ENCODE data around the gene EVI5.

DNA sequence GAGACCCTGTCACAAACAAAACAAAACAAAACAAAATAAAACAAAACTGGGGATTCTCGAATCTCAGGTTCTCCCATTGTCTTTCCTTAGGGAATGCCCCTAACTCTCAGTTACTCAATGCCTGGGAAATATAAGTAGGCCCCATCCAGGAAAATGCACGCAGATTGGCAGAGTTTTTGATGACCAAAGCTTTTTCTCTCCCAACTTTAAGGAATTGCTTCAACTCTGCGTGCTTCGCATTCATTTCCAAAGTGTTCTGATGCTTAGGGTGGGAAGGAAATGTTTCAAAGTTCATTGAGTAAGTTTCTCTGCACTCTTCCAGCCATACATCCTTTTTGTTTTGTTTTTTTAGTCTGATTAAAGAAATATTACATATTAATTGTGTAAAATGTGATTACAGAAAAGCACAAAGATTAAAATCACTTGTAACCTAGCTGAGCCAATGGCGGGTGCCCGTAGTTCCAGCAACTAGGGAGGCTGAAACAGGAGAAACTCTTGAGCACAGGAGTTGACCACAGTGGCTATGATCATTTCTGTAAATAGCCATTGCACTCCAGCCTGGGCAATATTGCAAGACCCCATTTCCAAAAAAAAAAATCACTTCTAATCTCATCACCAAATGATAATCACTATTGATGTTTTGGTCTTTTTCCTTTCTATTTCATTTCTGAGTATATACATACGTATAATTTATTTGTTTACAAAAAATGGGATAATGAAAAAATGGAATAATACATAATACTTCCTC lies 18.4 kb upstream of the EVI5 start:
- TF ChIP-seq GATA2 (IDR thresholded peaks at IDR 0.05; ENCODE audit: low read depth, low read length) (no peak), GATA3 (IDR thresholded peaks at IDR 0.05; ENCODE audit: low read depth, low read length) (no peak)

Data from SH-SY5Y (cell line).